ES-I3 (cell line): ENCODE measurements around the gene SLC7A9.
"Not testable (repeated sequence)": the region's sequence is repeated elsewhere in the genome, so short reads cannot be mapped to it uniquely, and the experiment has no call there.

Source experiments
- H3K36me3 ChIP-seq: 2 replicates; pipeline ENCODE4 v1.6.1; 2013; ENCODE audit warnings: mild to moderate bottlenecking, low read length, control low read depth, moderate library complexity; ENCODE audit not compliant: insufficient read depth
- H3K4me1 ChIP-seq: 2 replicates; pipeline ENCODE4 v1.6.1; 2013; ENCODE audit warnings: mild to moderate bottlenecking, control low read depth, low read length; ENCODE audit not compliant: insufficient read depth
- H3K9ac ChIP-seq: 2 replicates; pipeline ENCODE4 v1.6.1; 2013; ENCODE audit warnings: low read depth, mild to moderate bottlenecking, low read length, moderate library complexity
- H3K9me3 ChIP-seq: 2 replicates; pipeline ENCODE4 v1.6.1; 2013; ENCODE audit warnings: mild to moderate bottlenecking, low read length, moderate library complexity; ENCODE audit not compliant: control insufficient read depth, insufficient read depth

Gene SLC7A9

GRCh38 chr19:32864318-32865007, 5.1 kb downstream of the SLC7A9 start:
- Histone ChIP-seq H3K4me1 (no peaks in the 10 kb centered on the region), H3K9me3 (no peaks in the 10 kb centered on the region), H3K9ac (no peak overlapping the region), H3K36me3 (no peaks in the 10 kb centered on the region)

GRCh38 chr19:32863841-32864240, 5.7 kb downstream of the SLC7A9 start:
- Histone ChIP-seq H3K4me1 (no peaks in the 10 kb centered on the region), H3K9ac (no peak overlapping the region), H3K36me3 (no peaks in the 10 kb centered on the region), H3K9me3 (no peaks in the 10 kb centered on the region)

GRCh38 chr19:32863301-32863700, 6.3 kb downstream of the SLC7A9 start:
- Histone ChIP-seq H3K9me3 (no peaks in the 10 kb centered on the region), H3K4me1 (no peaks in the 10 kb centered on the region), H3K9ac (no peak overlapping the region), H3K36me3 (no peaks in the 10 kb centered on the region)

GRCh38 chr19:32862741-32863140, 6.8 kb downstream of the SLC7A9 start:
- Histone ChIP-seq H3K9ac (no peak overlapping the region), H3K4me1 (no peaks in the 10 kb centered on the region), H3K9me3 (no peaks in the 10 kb centered on the region)

GRCh38 chr19:32862173-32862572, 7.4 kb downstream of the SLC7A9 start:
- Histone ChIP-seq H3K9me3 (no peaks in the 10 kb centered on the region), H3K36me3 (no peaks in the 10 kb centered on the region), H3K9ac (no peak overlapping the region), H3K4me1 (no peaks in the 10 kb centered on the region)

More at GRCh38 chr19:32862741-32863140, 6.8 kb downstream of the SLC7A9 start:
- H3K36me3 ChIP-seq = no peaks in the 10 kb centered on the region

- H3K4me1 ChIP-seq = no peaks in the 10 kb centered on the region
- no peaks in the 10 kb centered on the region for H3K36me3 ChIP-seq
- H3K9me3 ChIP-seq = no peaks in the 10 kb centered on the region
- no peak overlapping the region for H3K9ac ChIP-seq
Observed at GRCh38 chr19:32861596-32861995, 8.0 kb downstream of the SLC7A9 start.

GRCh38 chr19:32859591-32859990, 10.0 kb downstream of the SLC7A9 start:
- Histone ChIP-seq H3K36me3 (no peaks in the 10 kb centered on the region), H3K4me1 (no peaks in the 10 kb centered on the region), H3K9me3 (no peaks in the 10 kb centered on the region), H3K9ac (no peak overlapping the region)

GRCh38 chr19:32858559-32858958, 11.0 kb downstream of the SLC7A9 start:
- no peaks in the 10 kb centered on the region for H3K36me3 ChIP-seq
- no peaks in the 10 kb centered on the region for H3K4me1 ChIP-seq
- no peak overlapping the region for H3K9ac ChIP-seq
- no peaks in the 10 kb centered on the region for H3K9me3 ChIP-seq

- Histone ChIP-seq H3K9me3 (no peaks in the 10 kb centered on the region), H3K36me3 (no peaks in the 10 kb centered on the region), H3K4me1 (no peaks in the 10 kb centered on the region), H3K9ac (no peak overlapping the region)
Observed at GRCh38 chr19:32858155-32858554, 11.4 kb downstream of the SLC7A9 start.

- Histone ChIP-seq H3K36me3 (no peaks in the 10 kb centered on the region), H3K9me3 (no peaks in the 10 kb centered on the region), H3K4me1 (no peaks in the 10 kb centered on the region), H3K9ac (no peak overlapping the region)
Observed at GRCh38 chr19:32857584-32857983, 12.0 kb downstream of the SLC7A9 start.

- not testable (repeated sequence) for H3K4me1 ChIP-seq, H3K36me3 ChIP-seq, H3K9ac ChIP-seq, H3K9me3 ChIP-seq
Observed at GRCh38 chr19:32856818-32857217, 12.7 kb downstream of the SLC7A9 start.

- Histone ChIP-seq H3K9ac (no peak overlapping the region), H3K9me3 (no peaks in the 10 kb centered on the region), H3K4me1 (no peaks in the 10 kb centered on the region), H3K36me3 (no peaks in the 10 kb centered on the region)
Observed at GRCh38 chr19:32852216-32852615, 17.4 kb downstream of the SLC7A9 start.

- not testable (repeated sequence) for H3K4me1 ChIP-seq, H3K9ac ChIP-seq, H3K36me3 ChIP-seq
Observed at GRCh38 chr19:32848035-32848434, 21.5 kb downstream of the SLC7A9 start.

GRCh38 chr19:32843716-32844245, 25.8 kb downstream of the SLC7A9 start:
- Histone ChIP-seq H3K9ac (no peak overlapping the region), H3K4me1 (no peaks in the 10 kb centered on the region), H3K9me3 (no peaks in the 10 kb centered on the region; the same call in 1 of the 2 replicates), H3K36me3 (no peaks in the 10 kb centered on the region)

More at GRCh38 chr19:32848035-32848434, 21.5 kb downstream of the SLC7A9 start:
- H3K9me3 ChIP-seq = not testable (repeated sequence)

- no peaks in the 10 kb centered on the region for H3K36me3 ChIP-seq
- H3K9ac ChIP-seq = no peak overlapping the region
- H3K4me1 ChIP-seq = no peaks in the 10 kb centered on the region
- H3K9me3 ChIP-seq = no peaks in the 10 kb centered on the region; the same call in 1 of the 2 replicates
Observed at GRCh38 chr19:32842061-32842460, 27.5 kb downstream of the SLC7A9 start.
